GM12878 (cell line): ENCODE data around the gene AEBP2. TPM values are rescaled to one million over a fixed set of nuclear protein-coding genes. Genes with fewer than 3 reads are reported as not detected.

Experiments
- ATAC-seq: fragments of 200-7000 bp; cut with Tn5 transposase; 3 replicates; pipeline ENCODE4 v1.9.1; 2020; ENCODE audit warnings: mild to moderate bottlenecking, moderate library complexity
- BruUV-seq: library from RNA; stranded (reverse); fragments of 400-500 nt; replicated peaks from 2 replicates; lab custom pipeline; 2021; lab: Mats Ljungman, UMichigan
- CTCF ChIA-PET: fragments of 300-600 bp; sonication (Branson Sonifier 250); formaldehyde crosslinking; extraction: SDS; loops from one replicate; lab custom pipeline; 2021; ENCODE audit warnings: inconsistent platforms; lab: Yijun Ruan, JAX
- POLR2A ChIA-PET: fragments of 350-600 bp; formaldehyde crosslinking; extraction: SDS; loops from one replicate; lab custom pipeline; 2021; ENCODE audit warnings: inconsistent platforms; lab: Charles Lee
- RAD21 ChIA-PET: fragments of 300-600 bp; sonication (Branson Sonifier 250); formaldehyde crosslinking; loops from one replicate; lab custom pipeline; 2023; ENCODE audit warnings: antibody characterized with exemption; ENCODE audit not compliant: unreplicated experiment; lab: Charles Lee
- SMC1A ChIA-PET: fragments of 300-600 bp; sonication (Branson Sonifier 250); formaldehyde crosslinking; loops from one replicate; lab custom pipeline; 2023; ENCODE audit not compliant: unreplicated experiment, uncharacterized antibody; lab: Charles Lee
- DNase-seq: peaks from one replicate; pipeline ENCODE4 v3.0.0-alpha.2; 2011; ENCODE audit warnings: low read depth, low spot score
- FAIRE-seq: peaks from 3 replicates; lab custom pipeline; 2011; peaks lifted over from hg19 to GRCh38; lab: Jason Lieb, UNC
- H2AFZ ChIP-seq: 2 replicates; pipeline ENCODE4 v1.6.0; 2011; ENCODE audit warnings: low read depth, low read length, control low read depth; ENCODE audit not compliant: control insufficient read depth
- H3K27ac ChIP-seq: 2 replicates; pipeline ENCODE4 v1.5.1; 2011; ENCODE audit warnings: control low read depth; ENCODE audit not compliant: control insufficient read depth, insufficient read depth
- H3K27me3 ChIP-seq, 2 experiments: replicated peaks in 1 of 2; 2 replicates each; pipeline versions ENCODE4 v1.6.0 to v1.6.1; 2011; ENCODE audit warnings: low read length in 1 of 2; ENCODE audit not compliant: control insufficient read depth in 2 of 2, insufficient read depth in 2 of 2
- H3K36me3 ChIP-seq, 2 experiments: 2 replicates each; pipeline ENCODE4 v1.5.1; 2011; ENCODE audit warnings: low read length in 1 of 2; ENCODE audit not compliant: control insufficient read depth in 2 of 2, insufficient read depth in 2 of 2
- H3K4me1 ChIP-seq: 2 replicates; pipeline ENCODE4 v1.6.1; 2011; ENCODE audit warnings: mild to moderate bottlenecking, low read length, moderate library complexity, mixed read lengths; ENCODE audit not compliant: control insufficient read depth, insufficient read depth
- H3K4me2 ChIP-seq: 2 replicates; pipeline ENCODE4 v1.6.0; 2011; ENCODE audit warnings: control low read depth; ENCODE audit not compliant: control insufficient read depth, insufficient read depth
- H3K4me3 ChIP-seq: fragments of 200-600 bp; sonication (generic); 2 replicates; pipeline ENCODE4 v1.5.1; 2016
- H3K79me2 ChIP-seq: 2 replicates; pipeline ENCODE4 v1.6.0; 2011; ENCODE audit warnings: low read length; ENCODE audit not compliant: control insufficient read depth, insufficient read depth
- H3K9ac ChIP-seq: 2 replicates; pipeline ENCODE4 v1.8.0; 2011; ENCODE audit warnings: low read length, control low read depth, mixed read lengths; ENCODE audit not compliant: control insufficient read depth, insufficient read depth
- H3K9me3 ChIP-seq: replicated peaks from 3 replicates; pipeline ENCODE4 v1.5.1; 2011; ENCODE audit warnings: mild to moderate bottlenecking, low read length; ENCODE audit not compliant: control insufficient read depth, insufficient read depth
- H4K20me1 ChIP-seq: 2 replicates; pipeline ENCODE4 v1.6.0; 2011; ENCODE audit not compliant: control insufficient read depth, insufficient read depth
- CBX5 ChIP-seq: sonication (generic); IDR thresholded peaks from 2 replicates; pipeline ENCODE4 v1.6.1; 2016; ENCODE audit warnings: low read depth, moderate library complexity, mild to moderate bottlenecking, inconsistent platforms
- KAT2A ChIP-seq: conservative IDR thresholded peaks from 2 replicates; pipeline ENCODE4 v1.6.1; 2011; ENCODE audit warnings: low read depth, low read length; ENCODE audit not compliant: control insufficient read depth
- NR2C2 ChIP-seq: IDR thresholded peaks from 2 replicates; pipeline ENCODE4 v1.6.1; 2011; ENCODE audit warnings: borderline replicate concordance, low read depth; ENCODE audit not compliant: control insufficient read depth, insufficient read length
- SMC3 ChIP-seq: IDR thresholded peaks from 2 replicates; pipeline ENCODE4 v1.6.1; 2011; ENCODE audit warnings: low read length, improper control_type of control experiment, borderline replicate concordance
- SUPT20H ChIP-seq: IDR thresholded peaks from 2 replicates; pipeline ENCODE4 v1.6.1; 2011; ENCODE audit warnings: low read depth, mild to moderate bottlenecking, low read length, moderate library complexity, borderline replicate concordance; ENCODE audit not compliant: control insufficient read depth
- TARDBP ChIP-seq: IDR thresholded peaks from 2 replicates; pipeline ENCODE4 v1.6.1; 2016; ENCODE audit warnings: borderline replicate concordance
- YY1 ChIP-seq: IDR thresholded peaks from 2 replicates; pipeline ENCODE4 v1.6.1; 2011; ENCODE audit warnings: low read depth, mild to moderate bottlenecking, low read length
- WGBS: methylation state at CpG from one replicate; pipeline ENCODE4 v1.1.6; 2016; ENCODE audit warnings: low lambda C conversion rate; ENCODE audit not compliant: insufficient replicate concordance, insufficient coverage; ENCODE audit errors: missing lambda C conversion rate; 5-methylcytosine and 5-hydroxymethylcytosine counted together
- in situ Hi-C: fragments of 300-500 bp; cut with MboI; formaldehyde crosslinking; loops from 9 replicates; pipeline ENCODE4 v1.14.3; 2018; ENCODE audit warnings: mixed read lengths
- intact Hi-C: fragments of 100-400 bp; cut with micrococcal nuclease; formaldehyde crosslinking; loops from one replicate; pipeline ENCODE4 v1.14.2; 2022; ENCODE audit not compliant: unreplicated experiment
- polyA plus RNA-seq, 11 experiments: library from polyadenylated mRNA; depleted of rRNA in 4 of 11; unstranded in 6 of 11; stranded (reverse) in 5 of 11; fragments of >200 nt; fragmentation: Nextera tagmentation in 4 of 11; fragmentation: Illumina TruSeq in 1 of 11; extraction: Ambion mirVana in 4 of 11; extraction: Trizol in 1 of 11; gene quantifications; 1 replicate in 1 of 11; 2 replicates in 10 of 11; pipeline versions ENCODE4 v1.2.1 to v1.2.3, GENCODE V29; 2011 to 2016; ENCODE audit warnings: inconsistent platforms in 2 of 11, missing spikeins in 2 of 11, low read depth in 1 of 11
- total RNA-seq, 4 experiments: library from RNA; depleted of rRNA in 3 of 4; stranded (reverse); fragments of >200 nt in 3 of 4; fragmentation: Illumina TruSeq in 1 of 4; extraction: Trizol in 1 of 4; gene quantifications; 2 replicates each; pipeline versions ENCODE4 v1.2.1 to v1.2.3, GENCODE V29; 2013 to 2021
- TF ChIP-seq, protein P1 (sequence below): IDR thresholded peaks from 2 replicates; pipeline ENCODE4 v1.6.1; 2012; ENCODE audit warnings: improper control_type of control experiment, low read depth, low read length; ENCODE audit not compliant: insufficient replicate concordance

AEBP2 gene
- total and polyA plus RNA-seq, 10 of the 15 experiments (the other 5 are each of a cell fraction or from before 2014, with no cell fraction given) = 17.6 to 126 (median 44.8) TPM

DNA sequence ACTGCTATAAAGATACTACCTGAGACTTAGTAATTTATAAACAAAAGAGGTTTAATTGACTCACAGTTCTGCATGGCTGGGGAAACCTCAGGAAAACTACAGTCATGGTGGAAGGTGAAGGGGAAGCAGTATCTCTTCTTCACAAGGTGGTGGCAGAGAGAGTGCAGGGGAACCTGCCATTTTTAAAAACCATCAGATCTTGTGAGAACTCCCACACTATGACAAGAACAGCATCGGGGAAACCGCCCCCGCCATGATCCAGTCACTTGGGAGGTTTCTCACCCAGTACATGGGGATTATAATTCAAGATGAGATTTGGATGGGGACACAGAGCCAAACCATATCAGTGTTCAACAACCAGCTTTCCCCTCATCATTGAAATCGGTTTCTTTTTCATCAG, 49.9 kb downstream of the AEBP2 start:
- peak; percentile 51 for ATAC-seq
- CTCF ChIA-PET = no interaction called here
- no peak for DNase-seq
- POLR2A ChIA-PET = no interaction called here
- Histone ChIP-seq H2AFZ (no peak overlapping the region), H3K79me2 (peaks cover 60% of the 10 kb centered on the region), H3K9me3 (peaks cover 2% of the 10 kb centered on the region; the same call in 2 of the 3 replicates), H3K4me2 (no peak overlapping the region), H3K27ac (no peak overlapping the region), H3K4me1 (no peaks in the 10 kb centered on the region), H3K4me3 (no peak overlapping the region), H3K27me3 (no peaks in the 10 kb centered on the region), H4K20me1 (no peaks in the 10 kb centered on the region), H3K9ac (no peak overlapping the region), H3K36me3 (peaks cover 0 to 9% of the 10 kb centered on the region in 2 experiments)
- RAD21 ChIA-PET = no interaction called here
- BruUV-seq = no TSS peak
- 47% methylated on average over 4 of the region's 4 CpGs for WGBS
- TF ChIP-seq, protein P1, sequence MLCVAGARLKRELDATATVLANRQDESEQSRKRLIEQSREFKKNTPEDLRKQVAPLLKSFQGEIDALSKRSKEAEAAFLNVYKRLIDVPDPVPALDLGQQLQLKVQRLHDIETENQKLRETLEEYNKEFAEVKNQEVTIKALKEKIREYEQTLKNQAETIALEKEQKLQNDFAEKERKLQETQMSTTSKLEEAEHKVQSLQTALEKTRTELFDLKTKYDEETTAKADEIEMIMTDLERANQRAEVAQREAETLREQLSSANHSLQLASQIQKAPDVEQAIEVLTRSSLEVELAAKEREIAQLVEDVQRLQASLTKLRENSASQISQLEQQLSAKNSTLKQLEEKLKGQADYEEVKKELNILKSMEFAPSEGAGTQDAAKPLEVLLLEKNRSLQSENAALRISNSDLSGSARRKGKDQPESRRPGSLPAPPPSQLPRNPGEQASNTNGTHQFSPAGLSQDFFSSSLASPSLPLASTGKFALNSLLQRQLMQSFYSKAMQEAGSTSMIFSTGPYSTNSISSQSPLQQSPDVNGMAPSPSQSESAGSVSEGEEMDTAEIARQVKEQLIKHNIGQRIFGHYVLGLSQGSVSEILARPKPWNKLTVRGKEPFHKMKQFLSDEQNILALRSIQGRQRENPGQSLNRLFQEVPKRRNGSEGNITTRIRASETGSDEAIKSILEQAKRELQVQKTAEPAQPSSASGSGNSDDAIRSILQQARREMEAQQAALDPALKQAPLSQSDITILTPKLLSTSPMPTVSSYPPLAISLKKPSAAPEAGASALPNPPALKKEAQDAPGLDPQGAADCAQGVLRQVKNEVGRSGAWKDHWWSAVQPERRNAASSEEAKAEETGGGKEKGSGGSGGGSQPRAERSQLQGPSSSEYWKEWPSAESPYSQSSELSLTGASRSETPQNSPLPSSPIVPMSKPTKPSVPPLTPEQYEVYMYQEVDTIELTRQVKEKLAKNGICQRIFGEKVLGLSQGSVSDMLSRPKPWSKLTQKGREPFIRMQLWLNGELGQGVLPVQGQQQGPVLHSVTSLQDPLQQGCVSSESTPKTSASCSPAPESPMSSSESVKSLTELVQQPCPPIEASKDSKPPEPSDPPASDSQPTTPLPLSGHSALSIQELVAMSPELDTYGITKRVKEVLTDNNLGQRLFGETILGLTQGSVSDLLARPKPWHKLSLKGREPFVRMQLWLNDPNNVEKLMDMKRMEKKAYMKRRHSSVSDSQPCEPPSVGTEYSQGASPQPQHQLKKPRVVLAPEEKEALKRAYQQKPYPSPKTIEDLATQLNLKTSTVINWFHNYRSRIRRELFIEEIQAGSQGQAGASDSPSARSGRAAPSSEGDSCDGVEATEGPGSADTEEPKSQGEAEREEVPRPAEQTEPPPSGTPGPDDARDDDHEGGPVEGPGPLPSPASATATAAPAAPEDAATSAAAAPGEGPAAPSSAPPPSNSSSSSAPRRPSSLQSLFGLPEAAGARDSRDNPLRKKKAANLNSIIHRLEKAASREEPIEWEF = no peak
- TF ChIP-seq TARDBP (no peak), SUPT20H (no peak), KAT2A (no peak), SMC3 (no peak), NR2C2 (no peak), CBX5 (no peak), YY1 (0 out of 2 replicates have a peak, but pooled peaks have one; percentile 8)
- intact Hi-C loops = loop anchor here (10.0 kb wide), 1 partner anchor 104 kb away; no protein-coding TSS in a partner anchor
- FAIRE-seq = no peak
- SMC1A ChIA-PET = no interaction called here
- in situ Hi-C loops = no loop called here
